ENCODE data around the gene MRM1.

DNA sequence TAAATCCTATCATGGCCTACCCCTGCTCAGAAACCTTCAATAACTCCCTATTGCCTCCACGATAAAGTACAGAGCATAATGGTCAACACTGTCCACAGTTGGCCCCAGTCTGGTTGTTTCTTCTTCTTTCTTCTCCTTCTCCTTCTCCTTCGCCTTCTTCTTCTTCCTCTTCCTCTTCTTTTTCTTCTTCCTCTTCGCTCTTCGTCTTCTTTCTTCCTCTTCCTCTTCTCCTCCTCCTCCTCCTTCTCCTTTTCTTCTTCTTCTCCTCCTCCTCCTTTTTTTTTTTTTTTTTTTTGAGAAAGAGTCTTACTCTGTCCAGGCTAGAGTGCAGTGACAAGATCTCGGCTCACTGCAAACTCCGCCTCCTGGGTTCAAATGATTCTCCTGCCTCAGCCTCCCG, 23.8 kb downstream of the MRM1 start:
- TF ChIP-seq FOXK2 (IDR thresholded peaks at IDR 0.05) (no peak), BHLHE40 (IDR thresholded peaks at IDR 0.05; ENCODE audit: borderline replicate concordance) (no peak), ARNT (IDR thresholded peaks at IDR 0.05) (no peak), FOXA1 (IDR thresholded peaks at IDR 0.05) (no peak), SP1 (IDR thresholded peaks at IDR 0.05) (no peak), SUZ12 (IDR thresholded peaks at IDR 0.05) (no peak), ZNF384 (IDR thresholded peaks at IDR 0.05) (no peak), CTBP1 (IDR thresholded peaks at IDR 0.05; ENCODE audit: borderline replicate concordance) (no peak), TARDBP (IDR thresholded peaks at IDR 0.05) (no peak)

All from HEK293T (cell line).